A172 (cell line): ENCODE measurements around the gene SHROOM2. TPM values are rescaled to one million over a fixed set of nuclear protein-coding genes. Genes with fewer than 3 reads are reported as not detected.

ENCODE experiments used
- total RNA-seq: library from RNA; depleted of rRNA; stranded (reverse); fragments of >200 nt; shearing (Covaris generic); gene quantifications from 2 replicates; pipeline ENCODE4 v1.2.3, GENCODE V29; 2014; rRNA removed

SHROOM2 gene
- total RNA-seq, 1 experiment from 2014 or later, result 2.8 TPM

Other genes with a start within 250 kb of the SHROOM2 start
- 0.98 and 1.4 TPM in 2 replicates for gene GPR143, start 20.6 kb upstream of the SHROOM2 start, total RNA-seq
- gene CLDN34, start 180.9 kb downstream of the SHROOM2 start, total RNA-seq, result not detected in 2 replicates